CD4-positive, alpha-beta T cell treated with Interleukin-21 for 1 hour (primary cell): ENCODE data around the gene ZNF148.
"Not testable (repeated sequence)": the region's sequence is repeated elsewhere in the genome, so short reads cannot be mapped to it uniquely, and the experiment has no call there.

Experiments
- DNase-seq: peaks from one replicate; pipeline ENCODE4 v3.0.0-alpha.2; 2020

ZNF148 gene

DNA sequence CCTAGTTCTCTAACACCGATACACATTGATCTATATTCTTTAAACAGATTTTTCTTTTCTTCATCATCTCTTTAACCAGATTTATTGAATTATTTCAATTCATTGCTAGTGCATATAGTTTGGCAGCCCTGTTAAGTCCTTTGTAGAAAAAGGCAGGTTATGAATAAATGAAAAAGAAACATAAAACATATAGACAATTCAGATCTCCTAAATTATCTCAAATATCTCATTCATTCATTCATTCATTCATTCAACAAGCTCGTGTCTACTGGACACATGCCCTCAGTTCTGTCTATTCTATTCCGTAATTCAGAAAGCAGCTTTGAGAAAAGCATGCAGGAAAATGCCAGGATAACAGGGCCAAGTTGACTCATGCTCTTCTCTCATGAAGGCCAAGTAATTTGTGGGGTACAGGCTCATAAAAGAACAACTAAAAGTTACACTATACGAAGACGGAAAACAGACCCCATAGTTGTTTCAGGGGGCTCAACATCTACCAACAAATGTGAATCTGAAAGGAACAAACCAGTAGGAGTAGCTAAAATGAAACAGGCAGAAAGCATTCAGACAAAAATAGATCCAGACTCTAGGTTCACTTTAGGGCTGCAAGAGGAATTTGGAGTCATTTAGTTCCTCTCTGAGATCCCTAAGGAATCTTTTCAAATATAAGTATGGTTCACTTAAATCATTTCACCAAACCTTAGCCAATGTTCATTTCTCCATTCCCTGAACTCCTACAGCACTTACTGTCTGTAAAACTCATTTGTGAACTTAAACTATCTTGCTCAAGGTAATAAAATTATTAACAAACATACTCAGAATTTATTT is 7.5 kb downstream of the ZNF148 start:
- DNase-seq: no peak

DNA sequence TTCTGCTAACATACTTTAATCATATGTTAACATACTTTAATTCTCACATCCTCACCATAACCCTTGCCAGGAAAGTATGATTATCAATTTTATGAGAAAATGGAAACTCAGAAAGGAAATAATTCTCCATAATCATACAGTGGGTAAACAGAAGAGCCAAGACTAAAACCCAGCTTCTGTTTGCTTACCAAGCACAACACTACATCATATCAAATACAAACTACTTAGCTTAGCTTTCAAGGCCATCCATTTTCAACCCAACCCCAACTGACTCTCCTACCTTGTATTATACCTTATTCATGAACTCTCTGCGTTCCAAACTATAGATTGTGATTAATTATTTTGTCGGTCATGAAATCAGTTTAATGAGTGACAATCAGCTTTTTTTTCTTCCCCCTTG is 9.0 kb downstream of the ZNF148 start:
- DNase-seq: no peak

DNA sequence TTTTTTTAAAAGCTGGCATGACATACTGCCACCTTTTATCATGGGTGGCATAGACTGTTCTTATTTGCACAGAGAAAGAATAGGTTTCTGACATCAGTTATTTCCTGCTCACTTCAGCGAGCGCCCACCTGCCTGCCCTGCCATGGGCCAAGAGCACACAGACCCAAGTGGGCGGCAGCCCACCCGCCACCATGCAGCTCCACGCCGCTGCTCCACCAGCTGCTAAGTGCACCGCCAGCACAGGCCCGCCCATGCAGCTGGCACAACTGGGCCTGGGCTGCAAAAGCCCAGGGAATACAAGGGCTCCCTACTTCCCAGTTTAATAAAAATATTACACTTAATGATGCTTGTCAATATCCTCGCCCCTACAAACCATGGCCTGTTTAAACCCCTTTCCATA is 15.4 kb downstream of the ZNF148 start:
- no peak for DNase-seq

DNA sequence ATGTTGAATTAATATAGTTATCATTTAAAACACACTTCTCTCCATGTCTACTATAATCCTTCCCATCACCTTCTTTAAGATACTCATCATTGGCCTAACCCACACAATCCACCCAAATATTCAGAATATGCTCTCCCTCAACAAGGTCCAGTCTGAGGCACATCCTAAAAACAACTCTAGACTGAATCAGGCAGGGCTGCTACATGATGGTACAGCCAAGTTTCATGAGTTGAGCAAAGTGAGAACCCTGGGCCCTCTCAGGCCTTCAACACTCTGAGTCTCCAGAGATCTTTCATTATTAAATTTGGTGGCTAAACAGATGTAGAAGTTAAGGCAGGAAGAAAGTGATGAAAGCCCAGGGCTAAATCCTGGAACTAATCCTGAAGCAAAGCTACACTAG is 16.2 kb downstream of the ZNF148 start:
- DNase-seq: no peak

DNA sequence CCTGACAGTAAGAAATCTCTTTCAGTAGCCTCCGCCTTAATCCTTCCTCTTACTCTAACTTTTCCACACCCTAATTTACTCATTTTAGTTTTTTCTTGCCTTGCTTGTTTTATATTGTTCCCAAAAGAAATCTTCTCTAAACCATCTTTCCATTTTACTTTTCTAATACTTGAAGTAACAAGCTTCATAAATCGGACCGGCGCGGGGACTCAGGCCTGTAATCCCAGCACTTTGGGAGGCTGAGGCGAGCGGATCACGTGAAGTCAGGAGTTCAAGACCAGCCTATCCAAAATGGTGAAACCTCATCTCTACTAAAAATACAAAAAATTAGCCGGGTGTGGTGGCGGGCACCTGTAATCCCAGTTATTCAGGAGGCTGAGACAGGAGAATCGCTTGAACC is 17.3 kb downstream of the ZNF148 start:
- no peak for DNase-seq

DNA sequence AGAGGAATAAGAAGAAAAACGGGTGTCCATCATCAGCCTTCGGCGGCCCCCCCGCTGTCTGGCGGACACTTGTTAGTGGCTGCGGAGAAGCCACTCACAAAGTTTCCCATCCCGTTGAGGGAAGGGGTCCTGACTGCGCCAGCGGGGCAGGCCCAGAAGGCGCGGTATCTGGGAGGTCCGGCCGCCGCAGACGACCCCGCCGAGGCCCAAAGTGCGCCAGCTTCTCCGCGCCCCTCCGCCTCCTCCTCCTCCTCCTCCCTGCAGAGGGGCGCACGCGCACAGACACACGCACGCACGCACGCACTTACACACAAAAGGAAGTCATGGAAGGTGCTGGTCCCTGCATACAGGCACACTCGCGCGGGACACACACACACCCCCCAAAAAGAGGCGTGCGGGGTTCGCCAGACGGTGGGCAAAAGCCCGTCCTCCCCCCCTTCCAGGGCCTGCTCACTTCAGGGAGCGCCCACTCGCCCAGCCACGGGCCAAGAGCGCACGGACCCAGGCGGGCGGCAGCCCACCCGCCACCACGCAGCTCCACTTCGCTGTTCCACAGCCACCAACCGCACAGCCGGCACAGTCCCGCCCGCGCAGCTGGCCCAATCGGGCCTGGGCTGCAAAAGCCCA is 18.0 kb downstream of the ZNF148 start:
- peak; percentile 40 for DNase-seq

DNA sequence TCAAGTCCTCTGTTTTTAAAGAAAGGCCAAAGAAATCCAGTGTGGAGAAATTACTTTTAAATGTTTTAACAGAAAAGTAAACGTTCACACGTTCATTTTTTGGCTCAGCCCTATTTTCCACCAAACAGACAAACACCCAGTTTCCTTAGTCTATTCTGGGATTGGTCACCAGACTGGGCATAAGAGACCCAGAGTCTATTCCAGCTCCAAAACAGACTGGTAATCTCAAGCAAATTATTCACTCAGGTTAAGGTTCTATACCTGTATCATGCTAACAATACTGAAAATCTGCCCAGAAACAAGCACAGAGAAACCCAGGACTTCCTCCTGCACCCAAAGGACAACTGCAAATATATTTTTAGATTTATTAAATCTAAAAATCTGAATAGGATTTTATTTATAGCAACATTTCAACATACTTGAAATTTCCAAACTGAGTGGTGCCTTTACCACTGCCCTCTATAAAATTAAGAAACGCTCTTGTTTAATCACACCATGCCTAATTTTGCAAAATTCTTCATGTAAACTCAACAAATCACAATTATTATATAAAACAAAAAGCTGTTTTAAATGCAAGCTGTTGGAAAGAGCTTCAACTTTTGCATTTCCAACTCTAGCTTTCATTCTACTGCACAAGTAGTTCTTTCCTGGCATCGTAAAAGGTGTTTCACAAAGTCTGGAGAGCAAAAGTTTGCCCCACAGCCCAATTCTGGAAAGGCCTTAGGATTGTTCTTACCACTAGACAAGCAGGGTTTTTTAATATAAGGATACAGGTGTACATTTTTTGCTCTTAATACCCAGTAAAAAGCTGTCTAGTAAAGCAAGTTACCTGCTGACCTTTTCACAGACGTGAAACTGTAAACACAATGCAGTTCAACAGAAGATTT is 18.7 kb downstream of the ZNF148 start:
- DNase-seq: no peak

DNA sequence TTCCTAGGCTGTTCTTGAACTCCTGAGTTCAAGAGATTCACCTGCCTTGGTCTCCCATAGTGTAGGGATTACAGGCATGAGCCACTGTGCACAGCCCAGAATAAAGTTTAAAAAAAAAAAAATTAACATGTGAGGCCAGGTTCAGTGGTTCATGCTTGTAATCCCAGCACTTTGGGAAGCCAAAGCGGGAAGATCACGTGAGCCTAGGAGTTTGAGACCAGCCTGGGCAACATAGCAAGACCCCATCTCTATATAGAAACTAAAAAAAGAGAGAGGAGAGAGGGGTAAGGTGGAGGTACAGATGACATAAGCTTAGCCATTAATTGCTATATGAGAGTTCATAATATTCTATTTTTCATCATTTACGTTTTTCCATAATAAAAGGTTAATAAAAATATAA is 21.5 kb downstream of the ZNF148 start:
- no peak for DNase-seq

DNA sequence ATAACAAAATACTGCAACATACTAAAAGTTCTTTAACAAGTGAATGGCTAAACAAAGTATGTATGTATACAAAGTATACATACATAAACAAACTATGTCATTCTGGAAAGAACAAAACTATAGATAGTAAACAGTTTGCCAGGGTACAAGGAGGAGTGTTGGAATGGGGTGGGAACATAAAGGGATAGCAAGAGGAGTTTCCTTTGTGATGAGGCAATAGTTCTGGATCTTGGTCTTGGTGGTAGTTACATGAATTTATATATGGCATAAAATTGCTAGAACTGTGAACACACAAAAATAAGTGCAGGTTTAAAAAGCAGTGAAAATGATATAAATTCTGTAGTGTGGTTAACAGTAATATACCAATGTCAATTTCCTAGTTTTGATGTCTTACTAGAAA is 22.0 kb downstream of the ZNF148 start:
- no peak for DNase-seq

DNA sequence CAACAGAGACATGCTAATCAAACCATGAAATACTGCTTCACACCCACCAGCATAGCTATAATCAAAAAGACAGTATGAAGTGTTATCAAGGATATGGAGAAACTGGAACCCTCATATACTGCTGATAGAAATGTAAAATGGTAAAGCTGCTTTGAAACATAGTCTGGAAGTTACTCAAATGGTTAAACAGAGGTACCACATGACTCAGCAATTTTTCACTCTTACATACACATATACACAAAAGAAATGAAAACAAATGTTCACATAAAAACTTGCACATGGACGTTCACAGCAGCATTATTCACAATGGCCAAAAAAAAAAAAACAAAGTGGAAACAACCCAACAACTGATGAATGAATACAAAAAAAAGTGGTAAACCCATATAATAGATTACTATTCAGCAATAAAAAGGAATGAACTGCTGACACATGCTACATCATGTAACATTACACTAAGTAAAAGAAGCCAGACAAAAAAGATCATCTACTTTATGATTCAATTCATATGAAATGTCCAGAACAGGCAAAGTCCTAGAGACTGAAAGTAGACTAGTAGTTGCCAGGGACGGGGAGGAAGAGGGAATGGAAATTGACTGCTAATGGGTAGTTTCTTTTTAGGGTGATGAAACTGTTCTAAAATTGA is 23.2 kb downstream of the ZNF148 start:
- no peak for DNase-seq

DNA sequence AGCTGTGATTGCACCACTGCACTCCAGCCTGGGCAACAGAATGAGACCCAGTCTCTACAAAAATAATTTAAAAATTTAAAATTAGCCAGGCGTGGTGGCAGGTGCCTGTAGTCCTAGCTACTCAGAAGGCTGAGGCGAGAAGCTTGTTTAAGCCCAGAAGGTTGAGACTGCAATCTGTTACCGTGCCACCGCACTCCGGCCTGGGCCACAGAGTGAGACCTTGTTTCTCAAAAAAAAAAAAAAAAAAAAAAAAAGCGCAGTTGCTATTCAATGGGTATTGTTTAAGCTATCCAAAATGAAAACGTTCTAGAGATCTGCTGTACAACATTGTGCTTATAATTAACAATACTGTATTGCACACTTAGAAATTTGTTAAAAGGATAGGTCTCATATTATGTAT is 24.0 kb downstream of the ZNF148 start:
- no peak for DNase-seq

DNA sequence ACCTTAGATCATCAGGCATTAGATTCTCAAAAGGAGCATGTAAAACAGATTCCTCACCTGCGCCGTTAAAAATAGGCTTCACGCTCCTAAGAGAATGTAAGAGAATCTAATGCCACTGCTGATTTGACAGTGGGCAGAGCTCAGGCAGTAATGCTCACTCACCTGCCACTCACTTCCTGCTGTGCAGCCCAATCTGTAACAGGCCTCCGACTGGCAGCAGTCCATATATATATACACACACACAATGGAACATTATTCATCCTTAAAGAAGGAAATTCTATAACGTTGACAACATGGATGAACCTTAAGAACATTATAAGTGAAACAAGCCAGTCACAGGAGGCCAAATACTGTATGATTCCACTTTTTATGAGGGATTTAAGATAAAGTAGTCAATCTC is 24.5 kb downstream of the ZNF148 start:
- DNase-seq: no peak

DNA sequence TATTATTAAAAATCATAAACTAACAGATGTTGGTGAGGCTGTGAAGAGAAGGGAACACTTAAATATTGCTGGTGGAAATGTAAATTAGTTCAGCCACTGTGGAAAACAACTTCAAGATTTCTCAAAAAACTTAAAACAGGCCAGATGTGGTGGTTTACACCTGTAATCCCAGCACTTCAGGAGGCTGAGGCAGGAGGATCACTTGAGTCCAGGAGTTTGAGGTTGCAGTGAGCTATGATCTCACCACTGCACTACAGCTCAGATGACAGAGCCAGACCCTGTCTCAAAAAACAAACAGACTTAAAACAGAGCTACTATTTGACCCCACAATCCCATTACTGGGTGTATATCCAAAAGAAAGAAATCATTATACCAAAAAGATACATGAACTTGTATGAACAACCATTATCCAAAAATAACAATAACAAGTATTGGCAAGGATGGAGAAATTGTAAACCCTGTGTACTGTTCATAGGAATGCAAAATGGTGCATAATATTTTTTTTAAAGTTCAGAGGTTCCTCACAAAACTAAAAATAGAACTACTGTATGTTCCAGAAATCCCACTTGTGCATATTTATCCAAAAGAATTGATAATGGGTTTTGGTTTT is 25.5 kb downstream of the ZNF148 start:
- DNase-seq: no peak

DNA sequence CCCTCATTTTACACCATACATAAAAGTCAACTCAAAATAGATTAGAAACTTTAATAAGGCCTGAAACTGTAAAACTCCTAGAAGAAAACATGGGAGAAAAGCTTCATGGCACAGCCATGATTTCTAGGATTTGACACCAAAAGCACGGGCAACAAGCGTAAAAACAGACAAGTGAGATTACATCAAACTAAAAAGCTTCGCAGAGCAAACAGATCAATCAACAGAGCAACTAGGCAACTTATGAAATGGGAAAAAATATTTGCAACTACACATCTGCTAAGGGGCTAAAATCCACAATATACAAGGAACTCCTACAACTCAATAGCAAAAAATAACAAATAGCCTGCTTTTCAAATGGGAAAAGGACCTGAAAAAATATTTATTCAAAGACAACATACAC is 26.1 kb downstream of the ZNF148 start:
- no peak for DNase-seq

DNA sequence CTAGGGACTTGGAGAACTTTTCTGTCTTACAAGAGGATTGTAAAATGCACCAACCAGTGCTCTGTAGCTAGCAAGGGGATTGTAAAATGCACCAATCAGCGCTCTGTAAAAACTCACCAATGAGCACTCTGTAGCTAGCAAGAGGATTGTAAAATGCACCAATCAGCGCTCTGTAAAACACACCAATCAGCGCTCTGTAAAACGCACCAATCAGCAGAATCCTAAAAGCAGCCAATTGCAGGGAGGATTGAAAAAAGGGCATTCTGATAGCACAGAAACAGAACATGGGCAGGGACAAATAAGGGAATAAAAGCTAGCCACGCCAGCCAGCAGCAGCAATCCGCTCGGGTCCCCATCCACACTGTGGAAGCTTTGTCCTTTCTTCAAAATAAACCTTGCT is 31.8 kb downstream of the ZNF148 start:
- DNase-seq: not testable (repeated sequence)

DNA sequence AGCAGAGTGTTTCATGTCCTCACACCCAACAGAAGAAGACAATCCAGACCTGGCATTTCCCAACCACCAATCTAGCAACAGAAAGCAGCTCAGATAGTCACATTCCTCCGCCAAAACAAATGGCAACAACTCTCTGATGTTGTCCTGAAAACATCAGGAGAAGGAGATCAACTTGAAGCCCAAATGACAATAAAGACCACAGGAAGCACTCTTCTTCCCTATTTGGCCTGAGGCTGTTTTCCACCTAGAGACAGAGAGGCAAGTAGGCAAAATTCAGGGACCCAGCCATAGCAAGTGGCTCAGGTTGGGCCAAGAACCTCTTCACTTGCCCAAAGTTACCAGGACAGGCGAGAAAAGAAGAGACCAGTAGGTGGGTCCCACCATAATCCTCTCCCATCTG is 35.0 kb downstream of the ZNF148 start:
- DNase-seq: no peak

DNA sequence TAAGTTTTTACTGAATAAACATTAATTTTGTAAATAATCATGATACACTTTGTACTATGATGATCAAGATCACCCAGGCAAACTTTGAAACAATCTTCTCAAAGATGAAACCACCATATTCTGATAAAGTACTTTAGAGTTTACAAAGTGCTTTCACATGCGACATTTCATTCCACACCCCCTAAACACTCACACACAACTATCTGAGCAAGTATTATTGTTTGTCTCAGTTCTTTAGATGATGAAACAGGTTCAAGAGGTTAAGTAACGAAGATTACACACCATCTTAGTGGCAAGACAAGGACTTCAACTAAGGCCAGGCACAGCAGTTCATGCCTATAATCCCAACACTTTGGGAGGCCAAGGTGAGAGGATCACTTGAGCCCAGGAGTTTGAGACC is 37.6 kb downstream of the ZNF148 start:
- no peak for DNase-seq

DNA sequence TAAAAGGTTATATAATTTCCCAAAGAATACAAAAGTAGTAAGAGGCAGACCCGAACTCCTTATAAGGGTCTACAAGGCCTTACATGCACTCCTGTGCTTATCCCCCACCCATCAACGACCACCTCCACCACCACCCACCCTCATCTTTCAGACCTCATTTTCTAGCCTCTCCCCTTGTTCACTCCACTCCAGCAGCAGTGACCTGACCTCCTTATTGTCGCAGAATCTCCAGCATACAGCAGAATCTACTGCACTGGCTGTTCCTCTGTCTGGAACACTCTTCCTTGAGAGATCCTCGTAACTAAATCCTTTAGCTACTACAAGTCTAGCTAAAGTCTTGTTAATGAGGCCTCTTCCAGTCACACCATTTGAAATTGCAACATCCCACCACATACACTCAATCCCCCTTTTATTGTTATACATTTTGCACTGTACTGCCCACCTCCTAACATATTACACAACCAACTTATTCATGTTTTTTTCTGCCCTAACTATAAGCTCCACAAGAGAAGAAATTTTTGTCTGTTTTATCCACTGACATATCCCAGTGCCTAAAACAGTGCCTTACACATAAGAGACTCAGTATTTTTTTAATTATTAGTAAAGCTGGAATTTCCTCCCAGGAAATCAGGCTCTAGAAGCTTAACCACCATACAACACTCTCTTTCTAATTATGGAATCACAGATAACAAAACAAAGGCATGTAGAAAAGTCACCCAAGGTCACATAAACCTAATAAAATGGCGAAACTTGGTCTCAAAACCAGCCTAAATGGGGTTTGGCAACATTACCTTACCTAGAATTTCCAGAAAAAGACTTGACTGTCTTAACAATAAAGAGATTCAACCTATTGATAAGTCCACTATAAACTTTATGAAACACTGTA is 40.2 kb downstream of the ZNF148 start:
- DNase-seq: no peak

DNA sequence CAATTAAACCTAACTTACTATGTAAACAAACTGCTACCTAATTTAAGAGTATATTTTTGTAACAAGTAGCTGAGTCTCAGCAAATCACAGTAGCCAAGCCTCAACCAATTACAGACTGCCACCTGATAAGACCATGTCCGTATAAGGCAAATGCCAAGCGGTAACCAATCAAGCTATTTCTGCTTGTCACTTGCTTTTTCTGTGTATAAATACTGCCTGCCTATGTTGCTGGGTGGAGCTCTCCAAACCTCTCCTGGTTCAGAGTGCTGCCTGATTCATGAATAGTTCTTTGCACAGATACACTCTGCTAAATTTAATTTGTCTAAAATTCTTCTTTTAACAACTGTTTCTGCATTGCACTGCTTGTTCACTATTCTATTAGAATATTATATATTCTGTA is 42.6 kb downstream of the ZNF148 start:
- no peak for DNase-seq

DNA sequence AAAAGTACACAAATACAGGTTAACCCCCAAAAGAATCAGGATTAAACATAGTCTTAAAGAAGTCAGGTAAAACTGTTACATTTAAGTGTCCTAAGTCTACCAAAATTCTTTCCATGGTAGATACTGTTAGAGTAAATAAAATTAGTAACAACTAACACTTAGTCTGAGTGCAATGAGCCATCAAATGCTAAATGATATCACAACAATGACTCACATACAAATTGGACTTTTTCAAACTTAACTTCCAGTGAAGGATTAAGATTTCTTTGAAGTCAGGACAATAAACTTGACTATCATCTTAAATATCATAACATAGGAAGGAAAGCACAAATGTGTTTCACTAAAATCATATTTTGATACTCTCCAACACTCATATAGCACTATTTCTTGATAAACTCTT is 43.9 kb downstream of the ZNF148 start:
- no peak for DNase-seq

DNA sequence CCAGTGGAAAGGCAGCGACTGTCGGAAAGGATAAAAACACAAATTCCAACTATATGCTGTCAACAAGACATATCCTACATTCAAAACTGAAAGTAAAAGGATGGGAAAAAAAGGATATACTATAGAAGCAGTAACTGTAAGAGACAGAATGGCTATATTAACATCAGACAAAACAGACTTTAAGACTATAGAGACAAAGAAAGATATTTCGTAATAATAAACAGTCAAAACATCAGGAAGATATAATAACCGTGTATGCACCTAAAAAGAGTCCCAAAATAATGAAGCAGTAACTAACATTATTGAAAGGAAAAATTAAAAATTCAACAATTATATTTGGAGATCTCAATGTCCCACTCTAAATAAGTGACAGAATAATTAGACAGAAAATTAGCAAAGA is 48.2 kb downstream of the ZNF148 start:
- no peak for DNase-seq

DNA sequence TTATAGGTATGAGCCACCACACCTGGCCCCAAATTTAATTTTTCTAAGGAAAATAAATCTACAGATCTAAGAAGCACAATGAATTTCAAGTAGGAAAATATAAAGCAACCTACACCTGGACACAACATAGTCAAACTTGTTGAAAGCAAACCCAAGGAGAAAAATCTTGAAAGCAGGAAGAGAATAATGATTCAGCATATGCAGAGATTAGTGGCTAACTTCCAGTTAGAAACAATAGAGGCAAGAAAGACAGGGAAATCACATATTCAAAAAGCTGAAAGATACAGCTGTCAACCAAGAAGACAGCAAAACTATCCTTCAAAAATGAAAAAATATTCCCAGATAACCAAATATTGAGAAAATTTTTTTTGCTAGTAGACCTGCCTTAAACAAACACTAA is 49.4 kb downstream of the ZNF148 start:
- DNase-seq: no peak
